Eye (tissue), 1 donor: ENCODE results near the gene NT5DC4.

ENCODE experiments used
- DNase-seq: peaks from one replicate; pipeline ENCODE4 v3.0.0-alpha.2; 2015

The NT5DC4 gene

GRCh38 chr2:112720785-112721184 is at the start of gene NT5DC4:
TSS of gene NT5DC4 (plus strand) at chr2:112721020. CDS start at chr2:112721080, 60 bp downstream.
- no peak for DNase-seq

GRCh38 chr2:112671801-112672200 is 49.0 kb upstream of the NT5DC4 start:
- DNase-seq, result peak; percentile 16

GRCh38 chr2:112673008-112673407 is 47.8 kb upstream of the NT5DC4 start:
- no peak for DNase-seq

- no peak for DNase-seq
Measured at GRCh38 chr2:112674229-112674628, 46.6 kb upstream of the NT5DC4 start.

GRCh38 chr2:112679484-112679883 is 41.3 kb upstream of the NT5DC4 start:
- DNase-seq, result no peak

- no peak for DNase-seq
Measured at GRCh38 chr2:112680666-112681101, 40.1 kb upstream of the NT5DC4 start.

GRCh38 chr2:112682101-112682500 is 38.7 kb upstream of the NT5DC4 start:
- no peak for DNase-seq

- DNase-seq, result no peak
Measured at GRCh38 chr2:112683550-112684414, 37.0 kb upstream of the NT5DC4 start.

GRCh38 chr2:112684415-112684775 is 36.4 kb upstream of the NT5DC4 start:
- no peak for DNase-seq

- DNase-seq, result no peak
Measured at GRCh38 chr2:112685271-112685884, 35.4 kb upstream of the NT5DC4 start.

- no peak for DNase-seq
Measured at GRCh38 chr2:112686348-112687217, 34.2 kb upstream of the NT5DC4 start.

- DNase-seq, result no peak
Measured at GRCh38 chr2:112687522-112687921, 33.3 kb upstream of the NT5DC4 start.

GRCh38 chr2:112688086-112688880 is 32.5 kb upstream of the NT5DC4 start:
- no peak for DNase-seq

GRCh38 chr2:112690853-112691401 is 29.9 kb upstream of the NT5DC4 start:
- peak; percentile 41 for DNase-seq

GRCh38 chr2:112691881-112692281 is 28.9 kb upstream of the NT5DC4 start:
- DNase-seq, result peak; percentile 24

GRCh38 chr2:112692495-112692911 is 28.3 kb upstream of the NT5DC4 start:
- DNase-seq, result peak; percentile 68

- DNase-seq, result no peak
Measured at GRCh38 chr2:112692918-112693317, 27.9 kb upstream of the NT5DC4 start.

- no peak for DNase-seq
Measured at GRCh38 chr2:112693596-112693995, 27.2 kb upstream of the NT5DC4 start.

- no peak for DNase-seq
Measured at GRCh38 chr2:112694182-112694581, 26.6 kb upstream of the NT5DC4 start.

- DNase-seq, result no peak
Measured at GRCh38 chr2:112698834-112699515, 21.8 kb upstream of the NT5DC4 start.

GRCh38 chr2:112699984-112700667 is 20.7 kb upstream of the NT5DC4 start:
- no peak for DNase-seq
